Neural cell (in vitro differentiated cells): ENCODE results near the gene ADGRL1.

Source experiments
- CTCF ChIP-seq: fragments of 450-650 bp; IDR thresholded peaks from 2 replicates; pipeline ENCODE4 v1.5.1; 2014; ENCODE audit warnings: antibody characterized with exemption, mild to moderate bottlenecking, moderate library complexity; ENCODE audit not compliant: poor library complexity, severe bottlenecking
- EZH2 ChIP-seq: fragments of 200-600, 300-800 bp; shearing (Covaris generic), sonication (generic); IDR thresholded peaks from 2 replicates; pipeline ENCODE4 v1.6.1; 2014; ENCODE audit warnings: antibody characterized with exemption, low read length, borderline replicate concordance, mild to moderate bottlenecking; ENCODE audit not compliant: insufficient read depth, poor library complexity, severe bottlenecking
- POLR2AphosphoS5 ChIP-seq: IDR thresholded peaks from 2 replicates; pipeline ENCODE4 v1.6.1; 2012
- SMC3 ChIP-seq: fragments of 450-650 bp; conservative IDR thresholded peaks from 2 replicates; pipeline ENCODE4 v1.6.1; 2014; ENCODE audit warnings: antibody characterized with exemption, mild to moderate bottlenecking, moderate library complexity; ENCODE audit not compliant: poor library complexity

DNA sequence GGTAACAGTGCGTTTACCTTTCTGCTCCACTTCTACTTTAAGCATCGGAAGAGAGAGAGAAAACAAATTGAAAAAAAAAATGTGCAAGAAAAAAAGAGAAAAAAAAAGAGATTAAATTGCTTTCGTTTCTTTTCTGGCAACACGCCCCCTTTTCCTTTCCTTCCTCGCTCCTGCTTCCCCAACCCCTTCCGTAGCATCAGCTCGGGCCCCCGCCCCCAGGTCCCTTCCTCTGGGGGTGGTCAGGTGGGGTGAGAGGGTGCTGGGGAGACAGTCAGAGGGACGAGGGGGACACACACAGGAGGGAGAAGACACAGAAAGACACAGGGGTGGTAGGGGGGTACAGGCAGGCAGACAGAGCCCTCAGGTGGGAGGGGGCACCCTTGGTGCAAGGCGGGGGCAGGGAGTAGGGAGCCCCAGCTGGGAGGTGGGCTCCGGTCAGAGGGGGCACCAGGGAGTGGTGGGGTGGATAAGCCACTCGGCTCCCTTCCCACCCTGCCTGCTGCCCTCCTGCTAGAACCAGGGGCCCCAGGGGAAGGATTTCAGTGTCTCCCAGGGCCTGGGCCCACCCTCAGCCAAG is 38.9 kb downstream of the ADGRL1 start:
- no peak for TF ChIP-seq CTCF
- no peak for TF ChIP-seq EZH2
- TF ChIP-seq SMC3 = no peak
- TF ChIP-seq POLR2AphosphoS5 = no peak
